SKM-1 (cell line): ENCODE results near the gene PGAM2.

ENCODE experiments used
- DNase-seq: peaks from one replicate; lab custom pipeline; 2025; ENCODE audit not compliant: unreplicated experiment; lab: John Stamatoyannopoulos, UW

PGAM2 gene

DNA sequence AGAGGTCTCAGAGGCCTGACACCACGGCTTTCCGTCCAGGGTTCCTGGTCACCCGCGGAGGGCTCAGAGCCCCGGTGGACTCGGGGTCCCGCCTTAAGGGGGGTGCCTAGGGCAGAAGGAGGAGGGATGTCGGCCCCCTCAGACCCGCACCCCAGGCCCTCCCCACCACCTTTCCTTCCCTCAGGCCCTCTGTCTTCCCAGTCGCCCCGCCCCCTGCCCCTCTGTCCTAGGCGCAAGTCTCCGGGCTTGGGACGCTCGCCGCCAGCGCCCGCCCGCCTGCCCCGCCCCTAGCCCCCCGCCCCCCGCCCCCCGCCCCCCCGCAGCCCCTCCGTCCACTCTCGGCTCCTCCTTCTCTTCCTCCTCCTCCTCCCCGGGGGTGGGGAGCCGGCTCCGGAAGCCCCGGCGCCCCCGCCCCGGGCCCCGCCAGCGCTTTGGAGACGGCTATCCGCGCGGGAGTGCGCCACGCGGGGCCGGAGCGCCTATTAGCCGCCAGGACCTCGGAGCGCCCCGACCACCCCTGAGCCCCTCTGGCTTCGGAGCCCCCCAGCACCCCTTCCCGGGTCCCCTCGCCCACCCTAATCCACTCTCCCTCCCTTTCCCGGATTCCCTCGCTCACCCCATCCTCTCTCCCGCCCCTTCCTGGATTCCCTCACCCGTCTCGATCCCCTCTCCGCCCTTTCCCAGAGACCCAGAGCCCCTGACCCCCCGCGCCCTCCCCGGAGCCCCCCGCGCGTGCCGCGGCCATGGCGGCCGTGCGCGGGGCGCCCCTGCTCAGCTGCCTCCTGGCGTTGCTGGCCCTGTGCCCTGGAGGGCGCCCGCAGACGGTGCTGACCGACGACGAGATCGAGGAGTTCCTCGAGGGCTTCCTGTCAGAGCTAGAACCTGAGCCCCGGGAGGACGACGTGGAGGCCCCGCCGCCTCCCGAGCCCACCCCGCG is 38.8 kb upstream of the PGAM2 start, which contains the start of gene AEBP1:
AEBP1 (plus strand) TSS at position 423 of the 937 bp plus-strand sequence; CDS start at position 744, 321 bp downstream.
- DNase-seq: no peak

GRCh38 chr7:44103566-44103922 is 38.2 kb upstream of the PGAM2 start:
- DNase-seq: no peak

GRCh38 chr7:44102846-44103565 is 37.6 kb upstream of the PGAM2 start:
- no peak for DNase-seq

DNA sequence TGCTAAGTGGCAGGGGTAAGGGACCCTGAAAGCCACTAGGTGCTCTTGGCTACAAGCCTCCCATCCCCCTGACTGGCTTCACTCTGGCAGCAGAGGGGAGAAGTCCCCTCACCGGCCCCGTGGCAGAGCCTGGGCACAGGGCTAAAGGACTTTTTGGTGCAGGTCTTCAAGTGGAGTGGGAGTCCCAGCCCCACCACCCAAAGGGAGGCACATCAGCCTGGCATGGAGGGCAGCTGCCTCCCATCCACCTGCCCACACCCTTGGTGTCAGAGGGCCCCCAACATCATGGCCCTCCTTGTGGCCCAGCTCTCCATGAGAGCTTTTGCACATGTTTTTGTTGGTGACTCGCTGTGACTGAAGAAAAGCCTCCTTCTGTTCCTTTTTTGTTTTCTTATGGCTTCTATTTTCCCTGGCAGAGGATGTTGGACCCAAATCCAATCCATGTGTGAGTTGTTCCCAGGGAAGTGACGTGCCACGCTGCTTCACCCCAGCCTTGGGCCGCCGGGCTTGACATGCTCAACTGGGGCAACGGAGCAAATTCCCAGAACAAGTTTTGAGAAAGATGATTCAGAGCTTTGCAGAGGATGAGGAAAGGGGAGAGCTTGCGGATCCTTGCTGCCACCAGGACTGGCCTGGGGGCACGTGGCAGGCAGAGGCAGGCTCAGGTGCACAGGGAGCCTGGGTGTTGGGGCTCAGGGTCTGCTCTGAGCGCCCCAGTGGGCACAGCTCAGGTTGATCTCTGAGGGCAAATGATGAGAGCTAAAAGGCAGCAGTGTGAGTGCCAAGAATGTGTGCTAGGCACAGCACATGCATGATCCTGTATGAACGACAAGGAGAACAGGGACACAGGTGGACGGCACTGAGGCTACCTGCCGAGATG is 36.8 kb upstream of the PGAM2 start:
- DNase-seq: no peak

DNA sequence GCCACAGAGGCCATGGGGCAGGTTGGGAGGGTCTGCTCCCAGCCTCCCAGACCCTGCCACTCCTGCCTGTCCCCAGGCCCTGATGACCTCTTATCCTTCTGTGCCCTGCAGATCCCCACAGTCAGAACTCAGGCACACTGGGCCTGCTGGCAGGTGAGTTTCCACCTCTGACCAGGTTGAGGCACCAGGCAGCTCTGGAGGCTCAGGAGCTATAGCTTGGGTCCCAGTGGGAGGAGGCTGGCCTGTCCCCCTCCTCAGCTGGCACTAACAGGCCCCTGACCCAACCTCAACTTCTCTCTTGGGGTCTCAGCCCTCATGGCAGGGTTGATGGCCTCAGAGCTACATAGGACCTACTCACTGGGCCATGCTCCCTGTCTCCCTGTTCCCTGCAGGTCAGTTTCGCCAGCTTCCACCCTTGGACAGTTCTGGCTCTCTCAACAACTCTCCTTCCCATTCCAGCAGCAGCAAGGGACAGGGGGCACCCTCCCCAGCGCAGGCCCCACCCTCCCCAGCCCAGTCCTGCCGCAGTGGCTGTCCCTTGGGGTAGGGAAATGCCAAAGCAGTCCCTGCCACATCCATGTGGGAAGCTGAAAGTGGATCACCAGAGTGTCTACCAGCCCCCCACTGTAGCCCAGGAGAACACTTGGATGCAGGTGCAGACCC is 36.1 kb upstream of the PGAM2 start:
- no peak for DNase-seq

DNA sequence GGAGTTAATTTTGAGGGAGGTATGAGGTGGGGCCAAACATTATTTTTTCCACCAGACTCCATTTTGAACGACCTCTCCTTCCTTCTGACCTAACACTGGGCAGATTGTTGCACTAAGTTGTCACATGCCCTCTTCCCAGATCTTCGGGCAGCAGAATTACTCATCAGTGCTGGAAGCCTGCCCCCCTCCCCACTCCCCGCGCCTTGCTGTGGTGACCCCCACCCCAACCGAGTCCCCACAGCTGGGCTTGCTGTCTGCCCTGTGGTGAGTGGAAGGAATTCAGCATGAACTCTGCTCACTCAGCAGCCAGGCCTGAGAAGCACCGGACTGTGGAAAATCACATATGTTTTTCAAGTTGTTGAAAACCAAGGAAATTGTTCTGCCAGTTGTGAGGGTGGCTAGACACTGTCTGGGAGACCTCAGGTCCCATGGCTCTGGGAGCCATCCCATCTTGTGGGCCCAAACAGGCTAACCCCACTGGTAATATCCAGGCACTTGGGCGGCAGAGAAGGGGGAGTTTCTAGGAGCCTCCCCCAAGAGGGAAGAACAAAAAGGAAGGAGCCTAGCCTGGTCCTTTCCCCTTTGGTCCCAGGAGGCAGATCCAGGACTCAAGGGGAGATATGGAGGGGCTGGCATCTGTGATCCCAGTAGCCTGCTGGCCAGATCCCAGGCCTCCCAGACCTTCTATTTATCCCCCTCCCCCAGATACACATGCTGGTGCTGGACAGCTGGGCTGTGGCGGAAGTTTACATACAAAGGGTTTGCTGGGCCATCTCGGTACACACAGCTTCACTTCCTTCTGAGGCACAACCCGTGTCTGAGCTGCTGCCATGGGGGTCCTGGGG is 35.3 kb upstream of the PGAM2 start:
- no peak for DNase-seq

GRCh38 chr7:44099669-44100068 is 34.3 kb upstream of the PGAM2 start:
- DNase-seq: no peak

DNA sequence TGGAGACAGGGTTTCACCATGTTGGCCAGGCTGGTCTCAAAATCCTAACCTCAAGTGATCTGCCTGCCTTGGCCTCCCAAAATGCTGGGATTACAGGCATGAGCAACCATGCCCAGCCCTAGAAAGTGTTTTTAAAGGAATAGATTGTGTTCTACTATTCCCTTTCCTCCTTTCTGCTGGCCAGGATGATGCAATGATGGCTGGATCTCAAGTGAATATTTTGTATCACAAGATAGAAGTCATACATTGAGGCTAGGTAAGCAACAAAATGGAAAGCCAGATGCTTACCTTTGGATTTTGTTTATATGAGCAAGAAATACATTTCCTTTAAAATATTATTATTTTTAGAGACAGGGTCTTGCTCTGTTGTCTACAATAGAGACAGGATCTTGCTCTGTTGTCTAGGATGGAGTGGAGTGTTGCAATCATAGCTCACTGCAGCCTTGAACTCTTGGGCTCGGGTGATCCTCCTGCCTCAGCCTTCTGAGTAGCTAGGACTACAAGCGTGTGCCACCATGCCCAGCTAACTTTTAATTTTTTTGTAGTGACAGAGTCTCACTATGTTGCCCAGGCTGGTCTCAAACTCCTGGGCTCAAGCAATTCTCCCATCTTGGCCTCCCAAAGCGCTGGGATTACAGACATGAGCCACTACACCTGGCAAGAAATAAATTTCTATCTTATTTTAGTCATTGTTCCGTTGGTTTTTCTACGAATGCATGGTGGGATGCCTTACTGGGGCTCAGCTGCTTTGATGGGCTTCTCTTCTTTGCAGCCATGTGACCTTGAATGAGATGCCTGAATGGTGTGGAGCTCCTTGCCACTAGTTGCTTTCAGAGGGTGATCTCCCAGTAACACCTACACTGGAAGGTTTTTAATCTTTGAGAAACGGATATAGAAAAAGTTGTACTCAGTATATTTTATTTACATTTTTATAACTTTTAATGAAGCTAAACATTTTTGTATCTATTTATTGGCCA is 33.0 kb upstream of the PGAM2 start:
- DNase-seq: no peak

GRCh38 chr7:44097064-44097932 is 31.9 kb upstream of the PGAM2 start:
- no peak for DNase-seq

- no peak for DNase-seq
Observed at GRCh38 chr7:44096326-44096881, 31.0 kb upstream of the PGAM2 start.

GRCh38 chr7:44095781-44096180 is 30.4 kb upstream of the PGAM2 start:
- no peak for DNase-seq

GRCh38 chr7:44094883-44095592 is 29.7 kb upstream of the PGAM2 start:
- DNase-seq: no peak

- no peak for DNase-seq
Observed at GRCh38 chr7:44094365-44094764, 29.0 kb upstream of the PGAM2 start.

DNA sequence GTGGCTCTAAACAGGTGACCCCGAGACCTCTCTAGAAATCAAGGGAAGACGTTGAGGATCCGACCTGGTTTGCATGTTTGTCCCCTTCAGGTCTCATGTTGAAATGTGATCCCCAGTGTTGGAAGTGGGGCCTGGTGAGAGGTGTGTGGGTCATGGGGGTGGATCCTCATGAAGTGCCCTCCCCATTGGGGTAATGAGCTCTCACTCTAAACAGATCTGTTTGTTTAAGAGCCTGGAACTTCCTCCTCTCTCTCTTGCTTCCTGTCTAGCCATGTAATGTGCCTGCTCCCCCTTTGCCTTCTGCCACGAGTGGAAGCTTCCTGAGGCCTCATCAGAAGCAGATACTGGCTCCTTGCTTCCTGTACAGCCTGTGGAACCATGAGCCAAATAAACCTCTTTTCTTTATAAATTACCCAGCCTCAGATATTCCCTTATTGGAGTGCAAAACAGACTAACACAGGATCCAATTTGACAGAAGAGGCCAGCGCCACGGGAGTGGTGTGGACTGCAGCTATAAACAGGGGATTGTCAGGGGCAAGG is 27.8 kb upstream of the PGAM2 start:
- DNase-seq: no peak

- DNase-seq: no peak
Observed at GRCh38 chr7:44087911-44088838, 22.8 kb upstream of the PGAM2 start.
